Lower leg skin (tissue), 3 donors: Measurements from ENCODE around the gene PSMD1.
"Not testable (repeated sequence)": the region's sequence is repeated elsewhere in the genome, so short reads cannot be mapped to it uniquely, and the experiment has no call there.

ENCODE experiments used
- CTCF ChIP-seq, 3 donors: fragments of 450-650 bp; IDR thresholded peaks; one replicate each; pipeline ENCODE4 v1.5.1; 2016; ENCODE audit warnings: antibody characterized with exemption in 3 of 3, mild to moderate bottlenecking in 3 of 3, moderate library complexity in 2 of 3
- POLR2A ChIP-seq, 2 donors: fragments of 450-650 bp; IDR thresholded peaks; one replicate each; pipeline ENCODE4 v1.6.1; 2016 to 2017; ENCODE audit warnings: antibody characterized with exemption in 2 of 2, mild to moderate bottlenecking in 1 of 2, moderate library complexity in 1 of 2

- not testable (repeated sequence) for TF ChIP-seq CTCF, POLR2A (IDR thresholded peaks at IDR 0.05)
Observed at GRCh38 chr2:231140808-231141207, 84.1 kb downstream of the PSMD1 start.
